Left ventricle myocardium inferior (tissue), 1 donor: ENCODE data around the gene INTS6L. TPM values are rescaled to one million over a fixed set of nuclear protein-coding genes. Genes with fewer than 3 reads are reported as not detected.
A peak's percentile ranks its signal among the peaks of the same experiment; 100 is the strongest.

Experiments
- DNase-seq: peaks from one replicate; pipeline ENCODE4 v3.0.0-alpha.2; 2020
- H3K27ac ChIP-seq: fragments of 200-600 bp; replicated peaks from 2 replicates; pipeline ENCODE4 v1.8.0; 2021
- H3K27me3 ChIP-seq: fragments of 200-600 bp; 2 replicates; pipeline ENCODE4 v1.8.0; 2021; ENCODE audit warnings: low read depth
- H3K36me3 ChIP-seq: fragments of 200-600 bp; 2 replicates; pipeline ENCODE4 v1.8.0; 2021
- H3K4me1 ChIP-seq: fragments of 200-600 bp; 2 replicates; pipeline ENCODE4 v1.8.0; 2021
- H3K4me3 ChIP-seq: fragments of 200-600 bp; 2 replicates; pipeline ENCODE4 v1.8.0; 2021; ENCODE audit warnings: mild to moderate bottlenecking, moderate library complexity
- H3K9me3 ChIP-seq: fragments of 200-600 bp; replicated peaks from 2 replicates; pipeline ENCODE4 v1.8.0; 2021
- CTCF ChIP-seq: fragments of 200-600 bp; IDR thresholded peaks from 2 replicates; pipeline ENCODE4 v1.8.0; 2021; ENCODE audit warnings: antibody characterized with exemption, mild to moderate bottlenecking, borderline replicate concordance
- intact Hi-C: fragments of 100-400 bp; cut with micrococcal nuclease; formaldehyde crosslinking; loops from one replicate; pipeline ENCODE4 v1.11.0; 2022
- long read RNA-seq: library from polyadenylated mRNA; unstranded; transcript quantifications from one replicate; pipeline ENCODE4 v2.0.0, GENCODE V29; 2021
- total RNA-seq: library from RNA; stranded (reverse); fragmentation: NEBNext Ultra II Directional; extraction: Animal tissue kit (Norgen Biotek cat#: 25700); gene quantifications from one replicate; pipeline ENCODE4 v1.2.1, GENCODE V29; 2021
- donor health status: DM: no; HTN: yes; CAD: no; lungs with severe emphysema.

INTS6L gene
- total RNA-seq = 2.3 TPM
- long read RNA-seq = 0 reads

GRCh38 chrX:135520553-135521404 is at the start of gene INTS6L:
TSS of gene INTS6L (plus strand) at chrX:135520660. CDS start at chrX:135520993, 333 bp downstream.
- Histone ChIP-seq H3K4me1 (peaks cover 8% of the 10 kb centered on the region), H3K4me3 (peak within 1 kb of the TSS; percentile 76), H3K9me3 (no peaks in the 10 kb centered on the region), H3K36me3 (no peaks in the 10 kb centered on the region), H3K27ac (peak within 1 kb of the TSS; percentile 91), H3K27me3 (no peaks in the 10 kb centered on the region)
- intact Hi-C loops = no loop called here
- DNase-seq = peak; percentile 75
- TF ChIP-seq CTCF = no peak

GRCh38 chrX:135476378-135476777 is 44.1 kb upstream of the INTS6L start:
- H3K27ac ChIP-seq = no peak overlapping the region
- no peak overlapping the region for H3K4me3 ChIP-seq
- H3K4me1 ChIP-seq = peaks cover 3% of the 10 kb centered on the region
- TF ChIP-seq CTCF = no peak
- no peaks in the 10 kb centered on the region for H3K36me3 ChIP-seq
- DNase-seq = no peak
- H3K27me3 ChIP-seq = no peaks in the 10 kb centered on the region
- intact Hi-C loops = no loop called here
- no peaks in the 10 kb centered on the region for H3K9me3 ChIP-seq

GRCh38 chrX:135477576-135477975 is 42.9 kb upstream of the INTS6L start:
- no peaks in the 10 kb centered on the region for H3K36me3 ChIP-seq
- intact Hi-C loops = no loop called here
- no peaks in the 10 kb centered on the region for H3K9me3 ChIP-seq
- H3K27ac ChIP-seq = no peak overlapping the region
- no peaks in the 10 kb centered on the region for H3K27me3 ChIP-seq
- peak; percentile 60 for DNase-seq
- TF ChIP-seq CTCF = peak; percentile 47
- H3K4me3 ChIP-seq = no peak overlapping the region
- H3K4me1 ChIP-seq = peaks cover 3% of the 10 kb centered on the region

GRCh38 chrX:135480076-135480475 is 40.4 kb upstream of the INTS6L start:
- intact Hi-C loops = loop anchor here (10.0 kb wide), 1 partner anchor 95 kb away; no protein-coding TSS in a partner anchor
- no peak for TF ChIP-seq CTCF

GRCh38 chrX:135481696-135482179 is 38.7 kb upstream of the INTS6L start:
- Histone ChIP-seq H3K27me3 (no peaks in the 10 kb centered on the region), H3K9me3 (no peaks in the 10 kb centered on the region), H3K36me3 (no peaks in the 10 kb centered on the region), H3K4me3 (no peak overlapping the region), H3K27ac (no peak overlapping the region), H3K4me1 (peaks cover 3% of the 10 kb centered on the region)
- no peak for DNase-seq
- TF ChIP-seq CTCF = no peak
- intact Hi-C loops = loop anchor here (10.0 kb wide), 1 partner anchor 93 kb away; no protein-coding TSS in a partner anchor

More at GRCh38 chrX:135480076-135480475, 40.4 kb upstream of the INTS6L start:
- Histone ChIP-seq H3K4me3 (no peak overlapping the region), H3K27me3 (no peaks in the 10 kb centered on the region), H3K9me3 (no peaks in the 10 kb centered on the region), H3K27ac (no peak overlapping the region), H3K4me1 (peaks cover 3% of the 10 kb centered on the region), H3K36me3 (no peaks in the 10 kb centered on the region)
- no peak for DNase-seq
